ENCODE results near the gene DNAH14. TPM values are rescaled to one million over a fixed set of nuclear protein-coding genes. Genes with fewer than 3 reads are reported as not detected.

The DNAH14 gene
- total RNA-seq, 1 experiment from 2014 or later: 39.7 TPM

GRCh38 chr1:224938652-224939051, 9.2 kb downstream of the DNAH14 start:
- Histone ChIP-seq H2BK5ac (ENCODE audit: insufficient read length, low read length) (no peak overlapping the region), H4K91ac (ENCODE audit: insufficient read length, low read depth, low read length) (no peak overlapping the region), H4K20me1 (ENCODE audit: control insufficient read depth, insufficient read depth, insufficient read length) (no peaks in the 10 kb centered on the region), H3K27ac (ENCODE audit: insufficient read length, low read depth, low read length) (no peak overlapping the region), H2BK120ac (ENCODE audit: low read depth, low read length, poor library complexity, severe bottlenecking) (no peak overlapping the region), H4K5ac (ENCODE audit: insufficient read length, low read depth, low read length) (no peak overlapping the region), H3K23ac (ENCODE audit: insufficient read length, low read depth, low read length) (no peak overlapping the region), H3K4ac (ENCODE audit: low read depth, low read length) (no peak overlapping the region), H4K8ac (replicated peaks; ENCODE audit: insufficient read length, low read depth, low read length) (no peak overlapping the region), H3K9ac (ENCODE audit: extremely low read depth, insufficient read length, low read length) (no peak overlapping the region), H3K4me1 (ENCODE audit: insufficient read depth, low read length) (no peaks in the 10 kb centered on the region), H2BK12ac (ENCODE audit: insufficient read length, low read depth, low read length) (no peak overlapping the region), H2AK5ac (ENCODE audit: insufficient read length, low read length) (no peak overlapping the region), H3K23me2 (ENCODE audit: insufficient read length, low read depth, low read length, poor library complexity, severe bottlenecking) (no peaks in the 10 kb centered on the region), H3K79me2 (ENCODE audit: insufficient read depth, low read length) (peaks cover 3% of the 10 kb centered on the region; the same call in 1 of the 2 replicates), H2BK20ac (ENCODE audit: low read depth, low read length, poor library complexity, severe bottlenecking) (no peak overlapping the region), H3K27me3 (ENCODE audit: insufficient read depth, low read length) (no peaks in the 10 kb centered on the region), H3T11ph (ENCODE audit: low read length) (no peak overlapping the region), H3K9me3 (ENCODE audit: control insufficient read depth, low read depth, low read length) (peaks cover 4% of the 10 kb centered on the region), H2AFZ (ENCODE audit: low read length) (no peak overlapping the region), H3K14ac (ENCODE audit: insufficient read depth, low read length) (no peak overlapping the region), H3K4me2 (ENCODE audit: insufficient read depth, insufficient read length, low read length) (no peak overlapping the region), H3K79me1 (ENCODE audit: insufficient read depth, low read depth, low read length, poor library complexity, severe bottlenecking) (no peaks in the 10 kb centered on the region), H2BK15ac (ENCODE audit: low read depth, low read length) (no peak overlapping the region), H3K56ac (ENCODE audit: insufficient read length, low read depth, low read length) (no peak overlapping the region), H3K18ac (ENCODE audit: insufficient read length, low read depth, low read length) (no peak overlapping the region)
- WGBS (ENCODE audit: extremely low coverage, insufficient read length, low lambda C conversion rate): no CpG with 5 or more reads among the region's 4 CpGs
- H3K36me3 Mint-ChIP-seq (ENCODE audit: insufficient read depth in 1 of 3, low read depth in 3 of 3): peaks cover 31 to 45% (median 31%) of the 10 kb centered on the region in 3 experiments
- DNase-seq: no peak
- H3K27me3 Mint-ChIP-seq (ENCODE audit: low read depth): no peaks in the 10 kb centered on the region
- no peak overlapping the region for H3K27ac Mint-ChIP-seq
- no peaks in the 10 kb centered on the region for H3K4me1 Mint-ChIP-seq
- H3K9me3 Mint-ChIP-seq: peaks cover 62 to 73% of the 10 kb centered on the region in 2 experiments
- TF ChIP-seq CTCF (conservative IDR thresholded peaks at IDR 0.05): no peak
- no peak overlapping the region for H3K4me3 Mint-ChIP-seq
